GM19193 (cell line): Measurements from ENCODE around the gene CFAP97D1.

ENCODE experiments used
- POLR2A ChIP-seq: IDR thresholded peaks from 4 replicates; pipeline ENCODE4 v1.6.1; 2011; ENCODE audit not compliant: insufficient read depth, insufficient read length; ENCODE audit errors: extremely low read depth

Gene CFAP97D1

DNA sequence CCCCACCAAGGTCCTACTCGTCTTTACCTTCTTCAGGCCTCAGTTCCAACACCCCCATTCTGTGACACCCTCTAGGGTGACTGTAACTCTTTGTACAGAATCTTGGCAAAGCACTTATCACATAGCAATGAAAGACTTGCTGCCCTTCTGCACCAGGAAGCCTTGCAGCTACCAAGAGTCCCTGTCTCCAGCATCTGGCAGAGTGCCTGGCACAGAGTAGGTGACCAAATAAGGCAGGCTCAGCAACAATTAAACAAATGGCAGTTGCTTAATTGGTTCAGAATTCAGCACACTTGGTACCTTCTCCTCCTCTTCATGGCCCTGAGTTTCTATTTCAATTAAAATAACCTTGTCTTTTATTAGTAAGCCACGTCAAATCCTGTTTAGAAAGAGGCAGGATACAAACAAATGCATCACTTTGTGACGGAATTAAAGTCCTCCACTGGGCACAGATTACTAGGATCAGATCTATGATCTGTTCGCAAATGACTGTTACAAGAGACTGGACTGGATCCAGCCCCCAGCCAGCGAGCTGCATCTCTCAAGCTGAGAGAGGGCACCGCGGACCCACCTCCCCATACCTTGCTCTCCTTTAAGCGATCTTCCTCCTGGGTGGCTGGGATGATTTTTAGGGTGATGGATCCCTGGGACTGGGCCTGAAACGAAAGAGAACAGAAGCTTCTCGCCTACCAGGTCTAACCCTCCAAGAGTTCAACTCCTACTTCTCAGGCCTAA lies 43.3 kb downstream of the CFAP97D1 start:
- no peak for TF ChIP-seq POLR2A

DNA sequence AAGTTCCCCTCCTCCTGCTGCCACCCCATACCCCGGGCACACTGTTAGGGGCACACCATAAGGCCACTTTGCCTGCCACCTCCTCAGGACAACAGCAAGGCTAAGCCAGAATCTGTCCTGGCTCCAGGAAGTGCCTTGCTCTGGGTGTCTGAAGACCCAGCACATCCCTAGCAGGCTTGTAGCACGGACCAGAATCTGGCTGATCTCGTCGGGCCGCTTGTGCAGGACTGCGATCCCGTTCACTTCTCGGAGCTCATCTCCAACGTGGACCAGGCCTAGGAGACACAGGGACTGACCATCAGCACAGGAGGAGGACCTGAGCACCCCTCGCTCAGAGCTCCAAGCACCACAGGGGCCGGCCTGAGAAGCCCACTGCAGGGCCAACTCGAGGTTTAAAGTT lies 45.3 kb downstream of the CFAP97D1 start:
- no peak for TF ChIP-seq POLR2A

DNA sequence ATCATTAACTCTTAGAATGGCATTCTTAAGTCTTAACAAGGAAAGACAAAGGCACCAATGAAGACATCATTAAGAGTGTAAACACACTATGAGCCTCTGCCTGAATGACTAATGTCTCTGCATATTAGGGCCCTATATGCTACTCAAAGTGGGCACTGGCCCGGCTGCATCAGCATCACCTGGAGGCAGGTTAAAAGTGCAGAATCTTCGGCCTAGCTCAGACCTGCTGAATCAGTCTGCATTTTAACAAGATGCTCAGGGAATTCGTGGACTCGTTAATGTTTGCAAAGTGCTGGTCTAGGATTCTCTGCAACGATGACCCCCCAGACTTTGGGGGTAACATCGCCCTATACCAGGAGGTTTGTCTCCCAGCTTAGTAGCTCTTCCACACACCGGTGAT lies 46.0 kb downstream of the CFAP97D1 start:
- no peak for TF ChIP-seq POLR2A

DNA sequence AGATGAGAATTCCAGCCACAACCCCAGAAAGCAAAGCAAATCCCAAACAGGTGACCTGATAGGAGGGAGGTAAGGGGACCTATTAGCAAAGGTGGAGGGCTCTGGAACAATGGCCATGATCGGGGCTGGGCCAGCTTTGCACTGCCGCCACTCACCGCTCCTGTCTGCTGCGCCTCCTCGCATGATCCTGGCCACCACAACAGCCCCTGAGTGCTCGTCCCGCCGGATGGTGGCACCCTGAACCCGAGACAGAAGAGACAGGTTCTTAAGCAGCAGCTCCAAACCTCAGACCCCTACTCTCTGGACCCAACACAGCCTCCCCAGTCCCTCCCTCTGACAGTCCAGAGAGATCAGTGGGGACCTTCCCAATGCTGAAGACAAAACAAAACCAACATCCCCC lies 47.4 kb downstream of the CFAP97D1 start:
- TF ChIP-seq POLR2A: no peak

DNA sequence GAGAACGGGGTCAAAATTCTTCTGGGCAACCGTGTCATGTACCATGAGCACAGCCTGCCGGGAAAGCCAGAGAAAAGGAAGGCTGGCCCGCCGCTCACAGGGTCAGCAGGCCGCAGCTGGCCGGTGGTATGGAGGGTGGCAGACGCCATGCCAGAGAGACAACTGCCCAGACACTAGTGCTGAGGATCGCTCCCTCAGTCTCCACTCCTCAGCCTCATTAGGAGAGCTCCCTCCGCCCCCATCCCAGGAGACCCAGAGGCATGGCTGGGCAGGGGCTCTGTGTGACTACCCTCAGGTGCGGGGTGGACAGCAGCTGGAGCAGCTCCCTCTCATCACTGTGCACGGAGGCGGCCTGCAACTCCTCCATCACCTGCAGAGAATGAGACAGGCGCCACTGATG lies 49.5 kb downstream of the CFAP97D1 start:
- no peak for TF ChIP-seq POLR2A

DNA sequence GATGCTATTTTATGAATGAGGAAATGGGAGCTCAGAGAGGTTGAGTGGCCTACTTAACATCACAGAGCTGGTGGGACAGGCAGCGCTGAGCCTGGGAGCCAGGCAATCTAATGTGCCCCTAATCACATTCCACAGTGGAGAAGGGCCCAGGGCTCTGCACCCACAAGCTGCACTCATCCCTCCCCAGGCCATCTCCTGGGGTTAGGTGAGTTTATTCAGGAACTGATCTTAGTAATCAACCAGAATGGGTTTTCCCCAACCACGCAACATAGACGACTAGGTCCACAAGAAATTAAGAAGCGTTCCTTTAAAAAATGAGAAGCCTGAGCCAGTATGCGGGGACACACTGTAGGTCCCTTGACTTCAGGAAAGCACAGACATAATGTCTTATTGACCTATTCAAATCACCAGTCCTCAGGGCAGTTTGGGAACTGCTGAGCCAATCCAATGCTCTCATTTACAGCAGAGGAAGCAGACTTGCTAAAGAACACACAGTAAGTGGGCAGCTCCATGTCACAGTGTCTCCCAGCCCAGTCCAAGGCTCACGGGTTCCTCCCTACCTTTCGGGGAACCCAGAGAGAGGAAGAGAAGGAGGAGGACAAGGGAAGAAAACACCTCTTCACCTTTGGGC lies 50.4 kb downstream of the CFAP97D1 start:
- TF ChIP-seq POLR2A: no peak

DNA sequence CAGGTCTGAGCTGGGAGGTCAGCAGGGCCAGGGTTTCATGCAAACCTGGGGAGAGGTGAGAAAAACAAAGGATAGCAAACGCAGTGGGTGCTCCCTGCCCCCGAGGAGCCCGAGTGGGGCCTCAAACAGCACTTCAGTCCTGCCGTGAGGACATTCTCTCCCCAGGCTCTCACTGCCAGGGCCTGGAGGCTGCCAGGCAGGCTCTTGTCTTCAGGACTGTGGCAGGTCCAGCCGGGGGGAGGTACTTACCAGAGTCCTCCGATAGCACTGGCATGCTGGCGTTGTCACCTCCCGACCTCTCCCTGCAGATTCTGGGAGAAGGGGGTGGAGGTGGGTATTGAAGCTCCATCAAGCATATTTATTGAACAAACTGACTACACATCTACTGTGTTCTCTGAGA lies 51.4 kb downstream of the CFAP97D1 start:
- TF ChIP-seq POLR2A: no peak

DNA sequence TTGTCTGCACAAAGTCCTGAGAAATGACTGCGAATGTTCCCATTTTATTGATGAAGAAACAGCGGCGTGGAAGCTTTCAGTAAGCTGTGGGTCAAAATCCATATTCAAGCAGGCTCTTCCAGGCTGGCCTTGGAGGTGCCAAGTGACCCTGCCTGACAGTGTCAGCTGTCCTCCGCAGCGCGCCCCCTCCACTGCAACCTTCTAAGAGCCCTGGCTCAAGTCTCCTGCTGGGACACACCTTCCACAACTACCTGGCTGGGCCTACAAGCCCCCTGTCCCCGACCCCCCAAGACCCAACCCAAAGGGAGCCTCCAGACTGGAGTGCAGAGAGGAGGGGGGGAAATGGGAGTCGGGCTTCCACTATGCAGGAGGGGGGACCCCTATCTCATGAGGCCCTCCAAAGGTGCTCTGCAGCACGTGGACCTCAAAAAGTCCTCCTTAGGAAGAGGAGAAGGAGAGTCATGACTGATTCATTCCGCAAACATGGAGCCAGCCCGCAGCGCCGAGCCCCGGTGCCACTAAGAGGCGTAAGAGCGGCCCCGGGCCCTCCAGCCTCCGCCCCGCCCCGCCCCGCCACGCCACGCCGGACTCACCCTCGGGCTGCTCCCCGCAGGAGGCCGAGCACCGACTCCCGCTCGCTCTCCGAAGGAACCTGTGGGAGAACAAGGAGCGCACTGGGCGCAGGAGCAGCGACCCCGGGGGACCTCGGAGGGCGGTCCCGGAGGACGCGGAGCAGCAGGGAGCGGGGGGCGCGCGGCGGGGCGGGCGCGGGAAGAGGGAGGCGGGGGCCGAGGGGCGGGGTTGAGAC lies 52.1 kb downstream of the CFAP97D1 start:
- TF ChIP-seq POLR2A: no peak

DNA sequence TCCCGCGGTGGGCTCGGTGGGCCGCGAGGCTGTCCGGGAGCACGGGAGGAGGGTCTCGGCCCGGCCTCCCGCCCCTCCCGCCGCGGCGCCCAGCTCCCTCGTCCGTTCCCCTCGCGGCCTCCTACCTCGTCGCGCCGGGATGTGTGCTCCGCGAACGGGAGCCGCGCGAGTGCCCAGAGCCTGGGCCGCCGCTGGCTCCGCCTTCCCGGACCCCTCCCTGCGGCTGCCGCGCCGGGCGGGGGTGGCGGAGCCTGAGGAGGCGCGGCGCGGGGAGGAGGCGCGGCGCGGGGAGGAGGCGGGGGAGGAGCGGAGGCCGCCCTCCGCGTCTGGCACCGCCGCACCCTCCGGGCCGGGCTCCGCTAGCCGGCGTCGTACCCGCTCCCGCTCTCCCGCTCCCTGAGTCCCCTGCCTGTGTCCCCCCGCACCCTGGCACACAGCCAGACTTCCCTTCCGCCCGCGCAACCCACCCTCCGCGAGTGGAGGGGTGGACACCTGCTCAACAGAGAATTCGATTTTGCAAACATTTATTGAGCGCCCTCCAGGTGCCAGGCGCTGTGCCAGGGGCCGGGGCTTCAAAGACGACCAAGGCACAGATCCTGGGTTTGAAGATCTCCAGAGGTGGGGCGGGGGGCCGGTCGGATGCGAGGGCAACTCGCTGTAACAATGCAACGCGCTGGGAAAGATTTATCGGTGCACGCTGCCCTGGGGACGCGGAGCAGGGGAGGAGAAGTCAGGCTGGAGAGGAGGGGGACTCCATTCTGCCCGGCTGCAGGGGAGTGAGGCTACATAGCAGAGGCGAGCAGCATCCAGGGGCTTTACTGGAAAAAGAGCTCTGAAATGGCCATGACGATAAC lies 53.0 kb downstream of the CFAP97D1 start, which contains the start of gene MPP3:
MPP3 (minus strand) TSS at position 171 of the 854 bp plus-strand sequence. CDS start 1,240 bp downstream, outside the sequence.
- no peak for TF ChIP-seq POLR2A

DNA sequence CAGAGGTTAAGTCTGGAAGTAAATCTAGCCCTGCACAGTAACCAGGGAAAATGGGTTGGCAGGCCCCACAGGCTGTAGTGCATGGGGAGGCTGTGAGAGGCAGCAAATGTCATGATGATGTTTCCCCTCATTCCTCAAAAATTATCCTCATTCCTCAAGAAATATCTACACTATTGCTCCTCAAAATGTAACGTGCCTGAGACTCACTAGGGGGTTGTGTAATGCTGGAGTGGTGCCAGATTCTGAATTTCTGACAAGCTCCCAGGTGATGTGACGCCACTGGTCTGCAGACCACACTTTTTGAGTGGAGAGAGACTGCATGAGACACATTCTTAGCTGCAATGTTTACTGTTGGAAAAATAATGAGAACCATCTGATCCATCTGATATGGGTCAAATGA lies 53.9 kb downstream of the CFAP97D1 start:
- no peak for TF ChIP-seq POLR2A
